Measurements from ENCODE around the gene MORN1.

The MORN1 gene

GRCh38 chr1:2436876-2437275, 45.5 kb upstream of the MORN1 start:
- H3K4me3 ChIP-seq = no peak overlapping the region
- no peaks in the 10 kb centered on the region for H3K36me3 ChIP-seq
- no peak overlapping the region for H3K27ac ChIP-seq
- H3K4me1 ChIP-seq = no peaks in the 10 kb centered on the region
- H3K27me3 ChIP-seq = peaks cover 0 to 89% of the 10 kb centered on the region in 2 donors
- intact Hi-C loops (cut with DNase I; ENCODE audit: low total_unique reads) = loop anchor here (5.0 kb wide), 1 partner anchor 65 kb away; no protein-coding TSS in a partner anchor
- TF ChIP-seq, protein P1, sequence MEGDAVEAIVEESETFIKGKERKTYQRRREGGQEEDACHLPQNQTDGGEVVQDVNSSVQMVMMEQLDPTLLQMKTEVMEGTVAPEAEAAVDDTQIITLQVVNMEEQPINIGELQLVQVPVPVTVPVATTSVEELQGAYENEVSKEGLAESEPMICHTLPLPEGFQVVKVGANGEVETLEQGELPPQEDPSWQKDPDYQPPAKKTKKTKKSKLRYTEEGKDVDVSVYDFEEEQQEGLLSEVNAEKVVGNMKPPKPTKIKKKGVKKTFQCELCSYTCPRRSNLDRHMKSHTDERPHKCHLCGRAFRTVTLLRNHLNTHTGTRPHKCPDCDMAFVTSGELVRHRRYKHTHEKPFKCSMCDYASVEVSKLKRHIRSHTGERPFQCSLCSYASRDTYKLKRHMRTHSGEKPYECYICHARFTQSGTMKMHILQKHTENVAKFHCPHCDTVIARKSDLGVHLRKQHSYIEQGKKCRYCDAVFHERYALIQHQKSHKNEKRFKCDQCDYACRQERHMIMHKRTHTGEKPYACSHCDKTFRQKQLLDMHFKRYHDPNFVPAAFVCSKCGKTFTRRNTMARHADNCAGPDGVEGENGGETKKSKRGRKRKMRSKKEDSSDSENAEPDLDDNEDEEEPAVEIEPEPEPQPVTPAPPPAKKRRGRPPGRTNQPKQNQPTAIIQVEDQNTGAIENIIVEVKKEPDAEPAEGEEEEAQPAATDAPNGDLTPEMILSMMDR (IDR thresholded peaks at IDR 0.05) = no peak
- no peaks in the 10 kb centered on the region for H3K9me3 ChIP-seq
- no peak for DNase-seq

DNA sequence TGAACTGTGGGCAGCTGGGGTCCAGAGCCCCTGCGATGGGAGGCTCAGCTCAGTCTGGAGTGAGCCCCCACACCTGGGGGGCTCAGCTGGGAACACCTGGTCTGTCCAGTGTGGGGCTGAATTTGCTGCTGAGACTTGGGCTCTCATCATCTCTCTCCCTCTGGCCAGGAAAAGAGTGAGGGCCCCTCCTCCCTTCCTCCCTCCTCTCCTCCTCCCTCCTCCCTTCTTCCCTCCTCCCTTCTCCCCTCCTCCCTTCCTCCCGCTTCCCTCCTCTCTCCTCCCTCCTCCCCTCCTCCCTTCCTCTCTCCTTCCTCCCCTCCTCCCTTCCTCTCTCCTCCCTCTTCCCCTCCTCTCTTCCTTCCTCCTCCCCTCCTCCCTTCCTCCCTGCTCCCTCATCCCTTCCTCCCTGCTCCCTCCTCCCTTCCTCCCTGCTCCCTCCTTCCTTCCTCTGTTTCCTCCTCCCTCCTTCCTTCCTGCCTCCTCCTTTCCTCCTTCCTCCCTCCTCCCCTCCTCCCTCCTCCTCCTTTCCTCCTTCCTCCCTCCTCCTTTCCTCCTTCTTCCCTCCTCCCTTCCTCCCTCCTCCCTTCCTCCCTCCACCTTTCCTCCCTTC, 44.5 kb upstream of the MORN1 start:
- intact Hi-C loops (cut with DNase I; ENCODE audit: low total_unique reads) = loop anchor here (5.0 kb wide), 1 partner anchor 66 kb away; no protein-coding TSS in a partner anchor
- peaks cover 0 to 89% of the 10 kb centered on the region in 2 donors for H3K27me3 ChIP-seq

DNA sequence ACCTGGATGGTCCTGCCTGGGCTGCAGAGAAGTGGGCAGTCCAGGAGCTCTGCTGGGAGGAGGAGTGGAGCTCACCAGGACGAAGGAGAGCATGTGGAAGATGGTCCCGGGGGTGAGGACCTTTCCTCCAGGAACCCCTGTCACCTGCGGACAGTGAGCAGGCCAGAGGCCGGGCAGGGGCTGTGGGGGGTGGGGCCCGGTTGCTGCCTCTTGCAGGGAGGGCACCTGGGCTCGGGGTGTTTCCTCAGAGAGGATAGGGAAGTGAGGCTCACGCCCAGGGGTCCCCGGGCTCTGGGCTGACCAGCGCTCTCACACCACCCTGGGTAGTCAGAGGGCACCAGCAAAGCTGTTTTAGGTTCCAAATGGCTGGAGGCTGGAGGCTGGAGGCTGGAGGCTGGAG, 43.7 kb upstream of the MORN1 start:
- DNase-seq = no peak
- no peaks in the 10 kb centered on the region for H3K36me3 ChIP-seq
- H3K27ac ChIP-seq = no peak overlapping the region
- H3K4me1 ChIP-seq = no peaks in the 10 kb centered on the region
- TF ChIP-seq, protein P1 (IDR thresholded peaks at IDR 0.05) = no peak
- H3K4me3 ChIP-seq = no peak overlapping the region
- H3K27me3 ChIP-seq = peaks cover 0 to 92% of the 10 kb centered on the region in 2 donors
- intact Hi-C loops (cut with DNase I; ENCODE audit: low total_unique reads) = loop anchor here (5.0 kb wide), 1 partner anchor 67 kb away; no protein-coding TSS in a partner anchor
- H3K9me3 ChIP-seq = peaks cover 0 to 2% (median under 1%) of the 10 kb centered on the region in 3 donors

More for the DNA sequence above, 44.5 kb upstream of the MORN1 start:
- Histone ChIP-seq H3K4me3 (no peak overlapping the region), H3K36me3 (no peaks in the 10 kb centered on the region), H3K9me3 (no peaks in the 10 kb centered on the region), H3K4me1 (no peaks in the 10 kb centered on the region), H3K27ac (no peak overlapping the region)
- no peak for DNase-seq
- TF ChIP-seq, protein P1 (IDR thresholded peaks at IDR 0.05) = no peak

GRCh38 chr1:2433936-2434655, 42.7 kb upstream of the MORN1 start:
- H3K27me3 ChIP-seq = peaks cover 0 to 93% of the 10 kb centered on the region in 2 donors
- no peaks in the 10 kb centered on the region for H3K36me3 ChIP-seq

GRCh38 chr1:2433196-2433595, 41.8 kb upstream of the MORN1 start:
- Histone ChIP-seq H3K4me1 (no peaks in the 10 kb centered on the region), H3K27me3 (peaks cover 0 to 93% of the 10 kb centered on the region in 2 donors), H3K9me3 (peaks cover 0 to 12% (median 7%) of the 10 kb centered on the region in 3 donors), H3K4me3 (no peak overlapping the region), H3K36me3 (no peaks in the 10 kb centered on the region), H3K27ac (no peak overlapping the region)
- DNase-seq = no peak
- TF ChIP-seq, protein P1 (IDR thresholded peaks at IDR 0.05) = no peak
- intact Hi-C loops (cut with DNase I; ENCODE audit: low total_unique reads) = no loop called here

More at GRCh38 chr1:2433936-2434655, 42.7 kb upstream of the MORN1 start:
- no peaks in the 10 kb centered on the region for H3K4me1 ChIP-seq
- H3K27ac ChIP-seq = no peak overlapping the region
- no peak overlapping the region for H3K4me3 ChIP-seq
- TF ChIP-seq, protein P1 (IDR thresholded peaks at IDR 0.05) = no peak
- no peak for DNase-seq
- peaks cover 0 to 12% (median 7%) of the 10 kb centered on the region in 3 donors for H3K9me3 ChIP-seq
- intact Hi-C loops (cut with DNase I; ENCODE audit: low total_unique reads) = no loop called here
